Colonic mucosa (tissue), 4 donors: ENCODE measurements around the gene WNT7B. TPM values are rescaled to one million over a fixed set of nuclear protein-coding genes. Genes with fewer than 3 reads are reported as not detected.

Source experiments
- DNase-seq: peaks from one replicate; pipeline ENCODE4 v3.0.0-alpha.2; 2020
- H3K27ac ChIP-seq: fragments of 200-600 bp; one replicate; pipeline ENCODE4 v1.8.0; 2021
- H3K27me3 ChIP-seq: fragments of 200-600 bp; one replicate; pipeline ENCODE4 v1.8.0; 2021
- H3K36me3 ChIP-seq: fragments of 200-600 bp; one replicate; pipeline ENCODE4 v1.8.0; 2021
- H3K4me1 ChIP-seq: fragments of 200-600 bp; one replicate; pipeline ENCODE4 v1.8.0; 2021; ENCODE audit warnings: mild to moderate bottlenecking
- H3K4me3 ChIP-seq: fragments of 200-600 bp; one replicate; pipeline ENCODE4 v1.8.0; 2021
- H3K9ac ChIP-seq, 2 donors: one replicate each; pipeline ENCODE4 v1.7.0; 2013; ENCODE audit warnings: control low read depth in 2 of 2, low read depth in 2 of 2, low read length in 2 of 2
- H3K9me3 ChIP-seq: fragments of 200-600 bp; one replicate; pipeline ENCODE4 v1.8.0; 2021
- CTCF ChIP-seq: fragments of 200-600 bp; IDR thresholded peaks from one replicate; pipeline ENCODE4 v1.8.0; 2022; ENCODE audit warnings: antibody characterized with exemption, mild to moderate bottlenecking
- intact Hi-C: fragments of 100-400 bp; cut with DNase I; formaldehyde crosslinking; loops from one replicate; pipeline ENCODE4 v1.14.1; 2022
- total RNA-seq, 2 donors: library from RNA; stranded (reverse); fragmentation: NEBNext Ultra II Directional in 1 of 2; extraction: Animal tissue kit (Norgen Biotek cat#: 25700) in 1 of 2; gene quantifications; one replicate each; pipeline ENCODE4 v1.2.1, GENCODE V29; 2021
- donor health status: healthy.
- donor health status: DM: no; HTN: no; CAD: no.
- donor health status: DM: no; HTN: no; CAD: no.

Gene WNT7B
- total RNA-seq, 2 donors from 2014 or later, result 0.12 TPM; not detected in 1

DNA sequence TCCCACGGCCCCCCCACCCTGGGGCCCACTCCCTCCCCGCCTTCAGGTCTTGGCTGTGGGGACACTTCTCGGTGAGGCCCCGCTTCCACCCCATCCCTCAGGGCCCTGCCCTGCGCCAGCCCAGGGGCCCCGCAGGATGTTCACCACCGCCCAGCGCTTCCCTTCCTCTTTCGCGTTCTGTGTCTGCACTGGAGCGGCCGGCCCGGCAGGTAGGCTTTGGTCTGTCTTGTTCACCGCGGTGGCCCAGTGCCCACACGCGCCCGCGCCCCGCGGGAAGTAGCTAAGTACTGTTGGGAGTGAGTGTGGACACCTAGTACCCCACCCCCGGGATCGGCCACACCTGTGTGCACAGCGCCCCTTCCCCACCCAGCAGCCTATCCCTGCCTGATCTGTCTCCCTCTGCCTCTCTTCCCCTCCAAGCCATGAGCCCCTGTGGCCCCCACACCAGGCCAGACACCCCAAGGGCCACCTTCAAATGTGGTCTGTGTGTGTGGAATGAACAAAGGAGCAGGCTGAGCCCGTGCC lies 85.4 kb downstream of the WNT7B start:
- Histone ChIP-seq H3K9ac (no peak overlapping the region), H3K27me3 (peaks cover 4% of the 10 kb centered on the region), H3K36me3 (no peaks in the 10 kb centered on the region), H3K4me1 (no peaks in the 10 kb centered on the region), H3K9me3 (no peaks in the 10 kb centered on the region), H3K27ac (no peak overlapping the region), H3K4me3 (no peak overlapping the region)
- DNase-seq, result no peak
- TF ChIP-seq CTCF, result no peak
- intact Hi-C loops, result no loop called here

GRCh38 chr22:45891021-45891421 lies 85.9 kb downstream of the WNT7B start:
- H3K9me3 ChIP-seq, result no peaks in the 10 kb centered on the region
- no peak for TF ChIP-seq CTCF
- no peak overlapping the region for H3K27ac ChIP-seq
- H3K9ac ChIP-seq, result no peak overlapping the region
- DNase-seq, result no peak
- no peak overlapping the region for H3K4me3 ChIP-seq
- H3K27me3 ChIP-seq, result peaks cover 4% of the 10 kb centered on the region
- intact Hi-C loops, result no loop called here
- no peaks in the 10 kb centered on the region for H3K4me1 ChIP-seq
- no peaks in the 10 kb centered on the region for H3K36me3 ChIP-seq

DNA sequence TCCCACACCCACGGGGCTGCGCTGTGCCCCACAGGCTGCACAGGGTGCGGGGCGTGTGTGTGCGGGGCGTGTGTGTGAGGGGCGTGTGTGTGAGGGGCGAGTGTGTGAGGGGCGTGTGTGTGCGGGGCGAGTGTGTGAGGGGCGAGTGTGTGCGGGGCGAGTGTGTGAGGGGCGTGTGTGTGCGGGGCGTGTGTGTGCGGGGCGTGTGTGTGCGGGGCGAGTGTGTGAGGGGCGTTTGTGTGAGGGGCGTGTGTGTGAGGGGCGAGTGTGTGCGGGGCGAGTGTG lies 86.7 kb downstream of the WNT7B start:
- H3K4me3 ChIP-seq, result no peak overlapping the region
- H3K36me3 ChIP-seq, result no peaks in the 10 kb centered on the region
- intact Hi-C loops, result no loop called here
- H3K9ac ChIP-seq, result no peak overlapping the region
- no peak for DNase-seq
- TF ChIP-seq CTCF, result no peak
- peaks cover 4% of the 10 kb centered on the region for H3K27me3 ChIP-seq
- no peaks in the 10 kb centered on the region for H3K9me3 ChIP-seq
- no peaks in the 10 kb centered on the region for H3K4me1 ChIP-seq
- H3K27ac ChIP-seq, result no peak overlapping the region

DNA sequence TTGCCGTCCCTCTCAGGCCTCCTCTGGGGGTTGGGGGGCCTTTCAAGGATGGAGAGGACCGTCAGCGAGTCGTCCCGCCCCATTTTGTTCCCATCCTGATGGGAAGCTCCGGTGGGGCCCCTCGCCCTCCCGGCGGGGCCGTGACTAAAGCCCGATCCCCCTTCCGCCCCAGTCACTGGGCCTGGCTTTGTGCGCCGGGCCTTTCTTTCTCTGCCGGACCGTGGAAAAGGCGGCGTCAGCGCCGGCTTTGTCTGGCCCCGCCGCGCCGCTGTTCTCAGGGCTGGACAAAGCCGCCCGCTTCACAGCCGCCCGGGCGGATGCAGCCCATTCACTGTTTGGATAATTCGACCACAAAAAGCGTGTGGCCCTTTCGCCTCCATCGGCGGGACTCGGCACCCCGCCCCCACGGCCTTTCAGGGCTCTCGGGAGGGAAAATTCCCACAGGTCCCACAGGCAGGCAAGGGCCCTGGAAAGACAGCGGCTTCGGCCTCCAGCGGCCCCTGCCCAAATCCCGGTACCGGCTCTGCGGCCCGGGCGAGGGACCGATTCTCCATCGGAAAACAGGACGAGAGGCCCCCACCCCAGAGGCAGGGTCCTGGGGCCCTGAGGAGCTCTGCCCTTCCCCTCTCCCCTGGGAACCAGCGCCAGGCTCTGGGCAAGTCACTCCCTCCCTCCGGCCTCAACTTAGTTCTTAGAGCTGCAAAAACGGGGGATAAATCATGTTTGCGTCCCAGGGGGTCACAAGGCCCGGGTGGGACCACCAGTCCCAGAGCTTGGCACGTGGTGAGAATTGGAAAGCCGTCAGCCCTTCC lies 87.2 kb downstream of the WNT7B start:
- Histone ChIP-seq H3K4me1 (no peaks in the 10 kb centered on the region), H3K4me3 (no peak overlapping the region)

GRCh38 chr22:45889093-45889538 lies 87.8 kb downstream of the WNT7B start:
- Histone ChIP-seq H3K36me3 (no peaks in the 10 kb centered on the region), H3K4me1 (no peaks in the 10 kb centered on the region), H3K4me3 (no peak overlapping the region), H3K9me3 (no peaks in the 10 kb centered on the region), H3K27ac (no peak overlapping the region), H3K27me3 (peaks cover 4% of the 10 kb centered on the region), H3K9ac (no peak overlapping the region)
- DNase-seq, result no peak
- no peak for TF ChIP-seq CTCF
- intact Hi-C loops, result no loop called here

More for the DNA sequence above, 87.2 kb downstream of the WNT7B start:
- H3K9ac ChIP-seq, result no peak overlapping the region
- no peak for DNase-seq
- no peaks in the 10 kb centered on the region for H3K9me3 ChIP-seq
- no peak overlapping the region for H3K27ac ChIP-seq
- H3K27me3 ChIP-seq, result peaks cover 4% of the 10 kb centered on the region
- no peaks in the 10 kb centered on the region for H3K36me3 ChIP-seq
- intact Hi-C loops, result no loop called here
- TF ChIP-seq CTCF, result no peak
